SK-N-SH (cell line): Measurements from ENCODE around the gene SP9. TPM values are rescaled to one million over a fixed set of nuclear protein-coding genes. Genes with fewer than 3 reads are reported as not detected.

Experiments used
- CTCF ChIA-PET: fragments of 300-600, 350-600 bp; formaldehyde crosslinking; extraction: SDS; loops from one replicate; lab custom pipeline; 2021; lab: Yijun Ruan, JAX
- POLR2A ChIA-PET: fragments of 350-600 bp; sonication (Branson Sonifier 250); formaldehyde crosslinking; extraction: SDS; loops from one replicate; lab custom pipeline; 2020; ENCODE audit warnings: antibody characterized with exemption, inconsistent platforms; lab: Yijun Ruan, JAX
- DNase-seq: peaks from one replicate; pipeline ENCODE4 v3.0.0; 2012
- H2AFZ ChIP-seq: fragments of 200-600 bp; sonication (generic); 2 replicates; pipeline ENCODE4 v1.8.1; 2016; ENCODE audit warnings: antibody characterized with exemption, mild to moderate bottlenecking, low read depth
- H3F3A ChIP-seq: fragments of 200-600 bp; sonication (generic); replicated peaks from 2 replicates; pipeline ENCODE3; 2016; ENCODE audit warnings: antibody characterized with exemption, mild to moderate bottlenecking; ENCODE audit not compliant: insufficient read depth
- H3K27ac ChIP-seq, 2 experiments: fragments of 200-500 bp in 1 of 2; fragments of 200-600 bp in 1 of 2; sonication (Bioruptor generic) in 1 of 2; sonication (generic), shearing (Covaris generic) in 1 of 2; 2 replicates each; pipeline versions ENCODE4 v1.5.1 to v1.6.1; 2014 to 2016; ENCODE audit warnings: low read depth in 2 of 2, inconsistent platforms in 1 of 2, low read length in 1 of 2, mild to moderate bottlenecking in 1 of 2, mixed read lengths in 1 of 2
- H3K27me3 ChIP-seq: fragments of 200-600 bp; sonication (generic), shearing (Covaris generic); 2 replicates; pipeline ENCODE4 v1.6.1; 2016; ENCODE audit warnings: mixed run types; ENCODE audit not compliant: insufficient read depth
- H3K36me3 ChIP-seq, 2 experiments: fragments of 200-500 bp in 1 of 2; fragments of 200-600 bp in 1 of 2; sonication (Bioruptor generic) in 1 of 2; sonication (generic) in 1 of 2; replicated peaks in 1 of 2; 2 replicates each; pipeline versions ENCODE3 to v1.5.1; 2014 to 2016; ENCODE audit warnings: low read length in 1 of 2, mild to moderate bottlenecking in 1 of 2; ENCODE audit not compliant: insufficient read depth in 2 of 2, control insufficient read depth in 1 of 2
- H3K4me1 ChIP-seq, 2 experiments: fragments of 200-500 bp in 1 of 2; fragments of 200-600 bp in 1 of 2; sonication (Bioruptor generic) in 1 of 2; sonication (generic), shearing (Covaris generic) in 1 of 2; 2 replicates each; pipeline versions ENCODE4 v1.5.1 to v1.6.1; 2014 to 2016; ENCODE audit warnings: low read depth in 1 of 2, low read length in 1 of 2, mixed run types in 1 of 2; ENCODE audit not compliant: insufficient read depth in 2 of 2, control insufficient read depth in 1 of 2
- H3K4me2 ChIP-seq: fragments of 200-600 bp; sonication (generic), shearing (Covaris generic); 2 replicates; pipeline ENCODE4 v1.6.1; 2017; ENCODE audit warnings: mixed run types
- H3K4me3 ChIP-seq, 2 experiments: fragments of 200-500 bp in 1 of 2; fragments of 200-600 bp in 1 of 2; sonication (Bioruptor generic) in 1 of 2; sonication (generic), shearing (Covaris generic) in 1 of 2; 2 replicates each; pipeline versions ENCODE4 v1.5.1 to v1.8.1; 2014 to 2016; ENCODE audit warnings: low read depth in 2 of 2, inconsistent platforms in 1 of 2, low read length in 1 of 2, mild to moderate bottlenecking in 1 of 2, mixed read lengths in 1 of 2, moderate library complexity in 1 of 2
- H3K79me2 ChIP-seq: fragments of 200-600 bp; sonication (generic); 2 replicates; pipeline ENCODE4 v1.8.1; 2017; ENCODE audit warnings: mild to moderate bottlenecking; ENCODE audit not compliant: insufficient read depth
- H3K9ac ChIP-seq: fragments of 200-600 bp; sonication (generic); 2 replicates; pipeline ENCODE4 v1.6.1; 2017; ENCODE audit warnings: mixed run types
- H3K9me2 ChIP-seq: fragments of 200-600 bp; sonication (generic); 2 replicates; pipeline ENCODE4 v1.6.1; 2017; ENCODE audit warnings: mixed run types
- H3K9me3 ChIP-seq: fragments of 200-600 bp; sonication (generic); 2 replicates; pipeline ENCODE4 v1.6.1; 2017; ENCODE audit warnings: mixed run types, mild to moderate bottlenecking, moderate library complexity
- H4K20me1 ChIP-seq: fragments of 200-600 bp; sonication (generic); 2 replicates; pipeline ENCODE4 v1.6.1; 2017; ENCODE audit warnings: mild to moderate bottlenecking, mixed run types; ENCODE audit not compliant: insufficient read depth
- CHD2 ChIP-seq: fragments of 150-350 bp; IDR thresholded peaks from 2 replicates; pipeline ENCODE4 v1.6.1; 2018; ENCODE audit warnings: low read length; ENCODE audit not compliant: partially characterized antibody
- CTCF ChIP-seq: fragments of 200-600 bp; sonication (generic); IDR thresholded peaks from 2 replicates; pipeline ENCODE4 v1.6.1; 2017; ENCODE audit warnings: antibody characterized with exemption, mild to moderate bottlenecking, moderate library complexity
- EP300 ChIP-seq, 2 experiments: IDR thresholded peaks; 2 replicates each; pipeline versions ENCODE4 v1.4.0 to v1.6.1; 2012; ENCODE audit warnings: borderline replicate concordance in 1 of 2, low read depth in 1 of 2, low read length in 1 of 2
- EZH2phosphoT487 ChIP-seq: fragments of 200-600 bp; sonication (generic); IDR thresholded peaks from 2 replicates; pipeline ENCODE4 v1.6.1; 2017; ENCODE audit warnings: low read depth, mixed run types, mild to moderate bottlenecking, antibody characterized with exemption, moderate library complexity, borderline replicate concordance
- FOSL2 ChIP-seq: IDR thresholded peaks from 2 replicates; pipeline ENCODE4 v1.4.0; 2012; ENCODE audit warnings: low read depth, mild to moderate bottlenecking, moderate library complexity, borderline replicate concordance
- FOXM1 ChIP-seq: IDR thresholded peaks from 2 replicates; pipeline ENCODE4 v1.4.0; 2012; ENCODE audit warnings: low read depth, mild to moderate bottlenecking
- GABPA ChIP-seq: IDR thresholded peaks from 2 replicates; pipeline ENCODE4 v1.4.0; 2012; ENCODE audit warnings: low read depth, mild to moderate bottlenecking
- IRF3 ChIP-seq: fragments of 150-350 bp; IDR thresholded peaks from 2 replicates; pipeline ENCODE4 v1.6.1; 2016; ENCODE audit warnings: mild to moderate bottlenecking, low read depth, low read length
- JUND ChIP-seq: IDR thresholded peaks from 2 replicates; pipeline ENCODE4 v1.4.0; 2012
- NFIC ChIP-seq: IDR thresholded peaks from 2 replicates; pipeline ENCODE4 v1.4.0; 2012; ENCODE audit warnings: borderline replicate concordance
- PBX3 ChIP-seq: IDR thresholded peaks from 2 replicates; pipeline ENCODE4; 2012
- RAD21 ChIP-seq: IDR thresholded peaks from 2 replicates; pipeline ENCODE4 v1.6.1; 2012; ENCODE audit warnings: mild to moderate bottlenecking, low read length
- RCOR1 ChIP-seq: fragments of 150-350 bp; IDR thresholded peaks from 2 replicates; pipeline ENCODE4 v1.6.1; 2017; ENCODE audit warnings: antibody characterized with exemption, low read length
- RFX5 ChIP-seq: IDR thresholded peaks from 2 replicates; pipeline ENCODE4 v1.6.1; 2012; ENCODE audit warnings: mild to moderate bottlenecking, improper control_type of control experiment, low read length
- RXRA ChIP-seq: IDR thresholded peaks from 2 replicates; pipeline ENCODE4 v1.4.0; 2012; ENCODE audit warnings: low read depth, mild to moderate bottlenecking, borderline replicate concordance
- SIN3A ChIP-seq: IDR thresholded peaks from 2 replicates; pipeline ENCODE4 v1.6.1; 2012; ENCODE audit warnings: low read depth, mild to moderate bottlenecking, low read length, moderate library complexity, borderline replicate concordance
- SMC3 ChIP-seq: IDR thresholded peaks from 2 replicates; pipeline ENCODE4 v1.6.1; 2012; ENCODE audit warnings: low read depth, low read length, improper control_type of control experiment
- TAF1 ChIP-seq: IDR thresholded peaks from 2 replicates; pipeline ENCODE4 v1.6.1; 2012; ENCODE audit warnings: low read depth, mild to moderate bottlenecking, low read length, moderate library complexity, borderline replicate concordance
- TCF12 ChIP-seq: IDR thresholded peaks from 2 replicates; pipeline ENCODE4 v1.4.0; 2012
- ZBTB33 ChIP-seq: IDR thresholded peaks from 2 replicates; pipeline ENCODE4 v1.4.0; 2012; ENCODE audit warnings: low read depth, borderline replicate concordance
- WGBS: methylation state at CpG from one replicate; pipeline ENCODE4 v1.1.6; 2017; ENCODE audit warnings: low lambda C conversion rate; 5-methylcytosine and 5-hydroxymethylcytosine counted together
- polyA plus RNA-seq, 3 experiments: library from polyadenylated mRNA; depleted of rRNA; stranded (reverse); fragments of >200 nt; gene quantifications; 2 replicates each; pipeline ENCODE4 v1.2.3, GENCODE V29; 2012

Gene SP9
- polyA plus RNA-seq, 1 of the 3 experiments (the other 2 are of a cell fraction): not detected

- Histone ChIP-seq H3F3A (peaks cover 7% of the 10 kb centered on the region), H3K27ac (no peak overlapping the region), H3K4me3 (no peak overlapping the region), H3K4me2 (no peak overlapping the region), H3K36me3 (peaks cover 38 to 40% of the 10 kb centered on the region in 2 experiments), H3K9me3 (no peaks in the 10 kb centered on the region), H3K9me2 (no peaks in the 10 kb centered on the region), H4K20me1 (no peaks in the 10 kb centered on the region), H3K79me2 (no peaks in the 10 kb centered on the region), H3K27me3 (no peaks in the 10 kb centered on the region), H2AFZ (no peak overlapping the region), H3K4me1 (no peaks in the 10 kb centered on the region), H3K9ac (no peak overlapping the region)
- no peak for TF ChIP-seq EP300 (IDR thresholded peaks at IDR 0.05; ENCODE audit: borderline replicate concordance in 1 of 2, low read depth in 1 of 2, low read length in 1 of 2)
- peak; percentile 42 for TF ChIP-seq RAD21
- peak; percentile 58 for TF ChIP-seq CTCF
- TF ChIP-seq TAF1: no peak
- no peak for TF ChIP-seq FOSL2
- TF ChIP-seq JUND: no peak
- no peak for TF ChIP-seq RFX5
- no peak for TF ChIP-seq PBX3
- TF ChIP-seq ZBTB33: no peak
- TF ChIP-seq GABPA: no peak
- no peak for TF ChIP-seq FOXM1
- no peak for TF ChIP-seq TCF12
- TF ChIP-seq CHD2: no peak
- 0 out of 2 replicates have a peak, but pooled peaks have one; percentile 5 for TF ChIP-seq SMC3
- TF ChIP-seq RXRA: no peak
- TF ChIP-seq NFIC: no peak
- no peak for TF ChIP-seq EZH2phosphoT487
- TF ChIP-seq IRF3: no peak
- no peak for TF ChIP-seq SIN3A
- TF ChIP-seq RCOR1: no peak
- 88% methylated on average over 2 of the region's 2 CpGs for WGBS
- DNase-seq: no peak
- POLR2A ChIA-PET: no interaction called here
- CTCF ChIA-PET: interaction anchor here (0.9 to 3.5 kb wide), 11 partner anchors 9 to 949 kb away, joined by 3 to 14 read pairs (median 4); no protein-coding TSS in a partner anchor
These were observed 15.3 kb downstream of the SP9 start for GRCh38 chr2:174350018-174350417.
